Bronchial epithelial cell (primary cell): ENCODE results near the gene PHC1. TPM values are rescaled to one million over a fixed set of nuclear protein-coding genes. Genes with fewer than 3 reads are reported as not detected.
A peak's percentile ranks its signal among the peaks of the same experiment; 100 is the strongest.
"Not testable (repeated sequence)": the region's sequence is repeated elsewhere in the genome, so short reads cannot be mapped to it uniquely, and the experiment has no call there.

Source experiments
- DNase-seq: peaks from one replicate; pipeline ENCODE4 v3.0.0-alpha.2; 2010; ENCODE audit warnings: low read depth
- FAIRE-seq: peaks from 2 replicates; lab custom pipeline; 2011; peaks lifted over from hg19 to GRCh38; lab: Jason Lieb, UNC
- H3K27me3 ChIP-seq: 2 replicates; pipeline ENCODE4 v1.5.1; 2011; ENCODE audit warnings: low read length; ENCODE audit not compliant: control insufficient read depth, insufficient read depth
- H3K36me3 ChIP-seq: 2 replicates; pipeline ENCODE4 v1.5.1; 2011; ENCODE audit warnings: low read length; ENCODE audit not compliant: control insufficient read depth, insufficient read depth
- H3K4me3 ChIP-seq: 2 replicates; pipeline ENCODE4 v1.5.1; 2011; ENCODE audit warnings: mild to moderate bottlenecking, low read depth, low read length, control low read depth
- CTCF ChIP-seq: IDR thresholded peaks from 2 replicates; pipeline ENCODE4 v1.5.1; 2011; ENCODE audit warnings: mild to moderate bottlenecking, moderate library complexity, low read length, control low read depth, inconsistent platforms; ENCODE audit not compliant: insufficient read depth, severe bottlenecking
- total RNA-seq: library from RNA; depleted of rRNA; stranded (reverse); fragments of >200 nt; gene quantifications from 2 replicates; pipeline ENCODE4 v1.2.1, GENCODE V29; 2014

The PHC1 gene
- total RNA-seq, 1 donor from 2014 or later, result 3.7 TPM

DNA sequence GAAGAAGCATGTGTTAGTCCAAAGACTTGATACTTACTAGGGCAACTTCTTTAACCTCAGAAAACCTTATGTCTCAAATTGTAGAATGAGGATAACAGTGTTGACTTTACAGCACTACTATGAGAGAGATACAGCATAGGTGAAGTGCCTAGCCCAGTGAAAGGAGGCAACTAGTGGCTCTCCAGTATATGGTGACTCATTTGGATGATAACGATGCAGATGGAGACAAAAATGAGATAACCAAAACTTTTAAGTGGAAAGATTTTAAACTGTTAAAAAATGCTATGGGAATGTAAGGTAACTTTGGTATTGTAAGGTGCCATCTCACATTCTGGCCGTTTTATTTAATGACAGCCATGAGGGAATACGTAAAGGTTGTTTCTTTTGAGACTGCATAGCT is 2.7 kb downstream of the PHC1 start:
- TF ChIP-seq CTCF, result no peak
- FAIRE-seq (no peak), DNase-seq (no peak)
- Histone ChIP-seq H3K4me3 (no peak overlapping the region), H3K36me3 (no peaks in the 10 kb centered on the region), H3K27me3 (no peaks in the 10 kb centered on the region)

DNA sequence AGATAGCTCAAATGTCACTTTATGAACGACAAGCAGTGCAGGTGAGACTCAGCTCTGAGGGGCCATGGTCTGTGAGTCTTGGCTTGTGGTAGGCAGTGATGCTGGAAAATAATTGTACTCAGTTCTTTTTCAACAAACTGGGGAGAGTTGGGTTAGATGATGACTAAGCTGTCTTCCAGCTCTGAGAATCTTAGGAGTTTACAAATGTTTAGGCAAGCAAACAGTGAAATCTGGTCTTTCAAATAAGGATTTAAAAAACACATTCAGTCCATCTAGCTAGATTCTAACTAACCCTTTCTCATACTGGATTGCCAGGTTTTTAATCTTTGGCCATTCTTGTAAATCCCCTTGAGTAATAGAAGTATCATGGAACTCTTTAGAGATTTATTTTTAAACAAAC is 3.4 kb downstream of the PHC1 start:
- DNase-seq, result no peak
- Histone ChIP-seq H3K36me3 (no peaks in the 10 kb centered on the region), H3K27me3 (no peaks in the 10 kb centered on the region), H3K4me3 (no peak overlapping the region)
- no peak for FAIRE-seq
- no peak for TF ChIP-seq CTCF

- H3K4me3 ChIP-seq, H3K27me3 ChIP-seq, FAIRE-seq, DNase-seq, H3K36me3 ChIP-seq: not testable (repeated sequence)
Measured at GRCh38 chr12:8919643-8920042, 5.3 kb downstream of the PHC1 start.

DNA sequence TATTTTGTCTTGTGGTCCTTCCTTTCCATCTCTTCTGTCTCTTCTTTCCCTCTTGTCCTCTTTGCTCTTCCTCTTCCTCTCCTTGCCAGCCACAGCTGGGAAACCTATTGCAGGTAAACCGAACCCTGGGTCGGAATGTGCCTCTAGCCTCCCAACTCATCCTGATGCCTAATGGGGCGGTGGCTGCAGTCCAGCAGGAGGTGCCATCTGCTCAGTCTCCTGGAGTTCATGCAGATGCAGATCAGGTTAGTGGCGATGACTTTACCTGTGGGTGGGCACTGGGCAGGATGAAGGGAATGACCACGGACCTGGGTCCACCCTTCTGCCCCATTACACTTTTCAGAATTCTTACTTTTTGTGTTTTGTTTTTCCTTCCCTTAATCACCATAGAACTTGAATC is 8.2 kb downstream of the PHC1 start:
- FAIRE-seq, result peak; percentile 68
- TF ChIP-seq CTCF, result no peak
- no peak overlapping the region for H3K4me3 ChIP-seq
- no peak for DNase-seq
- no peaks in the 10 kb centered on the region for H3K27me3 ChIP-seq
- H3K36me3 ChIP-seq, result no peaks in the 10 kb centered on the region

DNA sequence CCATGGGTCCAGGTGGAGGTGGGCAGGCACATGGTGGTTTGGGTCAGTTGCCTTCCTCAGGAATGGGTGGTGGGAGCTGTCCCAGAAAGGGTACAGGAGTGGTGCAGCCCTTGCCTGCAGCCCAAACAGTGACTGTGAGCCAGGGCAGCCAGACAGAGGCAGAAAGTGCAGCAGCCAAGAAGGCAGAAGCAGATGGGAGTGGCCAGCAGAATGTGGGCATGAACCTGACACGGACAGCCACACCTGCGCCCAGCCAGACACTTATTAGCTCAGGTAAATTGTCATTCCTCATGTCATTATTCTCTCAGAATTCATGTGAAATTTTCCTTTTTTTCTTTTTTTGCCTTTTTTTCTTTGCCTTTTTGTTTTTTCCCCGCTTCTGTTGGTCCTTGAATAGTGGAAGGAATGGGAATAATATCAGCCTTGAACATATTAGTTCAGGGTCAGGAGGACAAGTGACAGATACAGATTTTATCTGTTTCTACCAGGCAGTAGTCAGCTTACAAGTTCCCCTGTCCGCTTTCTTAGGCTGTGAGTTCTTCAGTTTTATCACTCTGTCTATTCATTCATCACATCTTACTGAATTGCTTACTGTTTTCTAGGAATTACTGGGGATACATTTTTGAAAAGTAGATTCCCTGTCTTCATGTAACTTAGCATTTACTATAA is 16.5 kb downstream of the PHC1 start:
- DNase-seq, FAIRE-seq, H3K27me3 ChIP-seq, H3K4me3 ChIP-seq, H3K36me3 ChIP-seq: not testable (repeated sequence)

DNA sequence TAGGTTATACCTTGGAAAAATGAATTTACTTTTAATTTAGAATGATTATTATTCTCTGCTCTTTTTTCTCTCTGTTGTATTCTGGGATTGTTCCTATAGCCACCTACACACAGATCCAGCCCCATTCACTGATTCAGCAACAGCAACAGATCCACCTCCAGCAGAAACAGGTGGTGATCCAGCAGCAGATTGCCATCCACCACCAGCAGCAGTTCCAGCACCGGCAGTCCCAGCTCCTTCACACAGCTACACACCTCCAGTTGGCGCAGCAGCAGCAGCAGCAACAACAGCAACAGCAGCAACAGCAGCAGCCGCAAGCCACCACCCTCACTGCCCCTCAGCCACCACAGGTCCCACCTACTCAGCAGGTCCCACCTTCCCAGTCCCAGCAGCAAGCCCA is 18.2 kb downstream of the PHC1 start:
- H3K4me3 ChIP-seq, DNase-seq, H3K36me3 ChIP-seq, H3K27me3 ChIP-seq: not testable (repeated sequence)
- peak; percentile 95 for FAIRE-seq

GRCh38 chr12:8934080-8934479 is 19.8 kb downstream of the PHC1 start:
- not testable (repeated sequence) for H3K36me3 ChIP-seq, H3K27me3 ChIP-seq, H3K4me3 ChIP-seq, DNase-seq
- FAIRE-seq, result peak; percentile 97

- Histone ChIP-seq H3K4me3 (no peak overlapping the region), H3K36me3 (peaks cover 4% of the 10 kb centered on the region), H3K27me3 (no peaks in the 10 kb centered on the region)
- TF ChIP-seq CTCF, result no peak
- DNase-seq, result no peak
- peak; percentile 68 for FAIRE-seq
Measured at GRCh38 chr12:8936735-8937134, 22.4 kb downstream of the PHC1 start.

DNA sequence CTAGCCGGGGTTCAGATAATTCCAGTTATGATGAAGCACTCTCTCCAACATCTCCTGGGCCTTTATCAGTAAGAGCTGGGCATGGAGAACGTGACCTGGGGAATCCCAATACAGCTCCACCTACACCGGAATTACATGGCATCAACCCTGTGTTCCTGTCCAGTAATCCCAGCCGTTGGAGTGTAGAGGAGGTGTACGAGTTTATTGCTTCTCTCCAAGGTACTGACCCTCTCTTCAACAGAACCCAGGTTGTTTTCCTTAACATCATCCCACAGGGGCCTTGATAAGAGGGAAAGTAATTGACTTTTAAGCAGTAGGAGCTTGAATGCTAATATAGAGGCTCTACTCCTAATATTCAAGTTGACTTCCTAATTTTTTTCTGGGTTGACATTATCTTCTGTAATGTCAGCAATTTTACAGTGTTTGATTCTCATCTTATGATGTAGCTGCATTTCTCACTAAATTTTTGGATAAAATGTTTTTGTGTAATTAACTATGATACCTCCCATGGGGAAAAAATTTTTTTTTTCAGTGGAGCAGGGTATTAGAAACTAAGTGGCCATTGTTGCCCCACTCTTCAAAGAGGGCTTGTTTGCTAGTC is 23.6 kb downstream of the PHC1 start:
- not testable (repeated sequence) for H3K4me3 ChIP-seq, H3K36me3 ChIP-seq, H3K27me3 ChIP-seq, DNase-seq
- FAIRE-seq, result peak; percentile 93
